ENCODE results near the gene RNF19B. TPM values are rescaled to one million over a fixed set of nuclear protein-coding genes. Genes with fewer than 3 reads are reported as not detected.

The RNF19B gene
- total and polyA plus RNA-seq, 2 of the 8 experiments (the other 6 are each of a cell fraction or from before 2014, with no cell fraction given), result 9.2 to 11.2 TPM

DNA sequence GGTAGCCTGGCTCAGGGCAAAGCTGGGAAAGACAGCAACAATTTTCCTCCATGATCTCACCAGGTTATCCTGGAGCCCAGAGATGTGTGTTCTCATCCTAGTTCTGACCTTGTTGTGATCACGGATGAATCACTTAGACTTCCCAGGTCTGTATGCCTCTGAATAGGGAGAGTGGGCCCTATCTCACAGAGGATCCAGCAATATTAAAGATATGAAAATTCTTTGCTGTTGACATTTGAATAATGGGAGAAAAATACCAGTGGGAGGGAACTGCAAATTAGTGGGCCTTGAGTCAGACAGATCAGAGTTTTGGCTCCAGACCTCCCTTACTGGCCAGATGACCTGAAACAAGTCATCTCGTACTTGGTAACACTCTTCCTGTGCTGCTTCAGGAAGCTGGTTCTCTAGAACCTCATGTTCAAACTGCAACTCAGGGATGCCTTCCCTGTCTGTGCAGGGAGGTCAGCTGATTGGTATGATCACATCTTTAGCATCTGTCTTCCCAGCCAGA, 32.8 kb upstream of the RNF19B start:
- Histone ChIP-seq H3K79me1 (ENCODE audit: low read depth, low read length) (no peaks in the 10 kb centered on the region), H3K9ac (replicated peaks in 1 of 4; ENCODE audit: extremely low read depth in 1 of 4, low read depth in 3 of 4, low read length in 3 of 4) (no peak overlapping the region), H3K4me2 (ENCODE audit: insufficient read depth in 1 of 2, low read depth in 2 of 2, low read length in 2 of 2) (no peak overlapping the region), H4K91ac (replicated peaks; ENCODE audit: insufficient read length, low read length) (no peak overlapping the region), H3K36me3 (ENCODE audit: control insufficient read depth in 2 of 4, insufficient read depth in 4 of 4, low read length in 3 of 4) (no peaks in the 10 kb centered on the region), H3K27ac (ENCODE audit: low read depth, low read length) (no peak overlapping the region), H3K9me3 (ENCODE audit: insufficient read depth in 2 of 2, low read depth in 1 of 2, low read length in 1 of 2) (no peaks in the 10 kb centered on the region), H4K5ac (ENCODE audit: insufficient read length, low read depth, low read length) (no peak overlapping the region), H2BK12ac (ENCODE audit: low read depth, low read length) (no peak overlapping the region), H2BK120ac (replicated peaks; ENCODE audit: low read depth, low read length) (no peak overlapping the region), H3K4me3 (ENCODE audit: extremely low read depth in 1 of 4, insufficient read depth in 2 of 4, low read depth in 3 of 4, low read length in 4 of 4) (no peak overlapping the region), H4K20me1 (replicated peaks in 1 of 2; ENCODE audit: control insufficient read depth in 1 of 2, insufficient read depth in 2 of 2, low read length in 2 of 2) (no peaks in the 10 kb centered on the region), H3K79me2 (ENCODE audit: control insufficient read depth in 1 of 2, insufficient read depth in 2 of 2, low read length in 2 of 2) (no peaks in the 10 kb centered on the region; a peak in 1 of 4 replicates), H3K4me1 (replicated peaks in 1 of 4; ENCODE audit: control insufficient read depth in 3 of 4, insufficient read depth in 4 of 4, low read length in 3 of 4) (peaks cover 0 to 12% (median 7%) of the 10 kb centered on the region in 4 experiments; a peak in 4 of 7 replicates), H3K4ac (replicated peaks; ENCODE audit: insufficient read length, low read depth, low read length) (no peak overlapping the region), H2BK5ac (ENCODE audit: low read depth, low read length) (no peak overlapping the region), H2AFZ (ENCODE audit: low read length) (no peak overlapping the region), H3K14ac (ENCODE audit: insufficient read length) (no peak overlapping the region), H4K8ac (ENCODE audit: extremely low read depth, insufficient read depth, low read length) (no peak overlapping the region), H3K56ac (replicated peaks; ENCODE audit: insufficient read length, low read depth, low read length) (no peak overlapping the region), H2BK20ac (ENCODE audit: low read length) (no peak overlapping the region), H2BK15ac (ENCODE audit: low read length) (no peak overlapping the region), H3K27me3 (replicated peaks in 1 of 4; ENCODE audit: control insufficient read depth in 3 of 4, extremely low read depth in 1 of 4, insufficient read depth in 3 of 4, low read length in 3 of 4) (no peaks in the 10 kb centered on the region), H3K23me2 (ENCODE audit: low read depth, low read length) (no peaks in the 10 kb centered on the region), H2AK5ac (ENCODE audit: low read depth, low read length) (no peak overlapping the region), H3K23ac (ENCODE audit: insufficient read length) (no peak overlapping the region), H3K18ac (ENCODE audit: extremely low read depth, low read length) (no peak overlapping the region)
- 94% methylated on average over 2 of the region's 2 CpGs; no CpG with 5 or more reads in 1 of the 2 experiments for WGBS, 2 experiments (ENCODE audit: extremely low coverage in 1 of 2, insufficient coverage in 1 of 2, insufficient read length in 1 of 2, insufficient replicate concordance in 2 of 2, low coverage in 1 of 2, low lambda C conversion rate in 2 of 2, missing lambda C conversion rate in 1 of 2)
- no peak for TF ChIP-seq POLR2AphosphoS5 (IDR thresholded peaks at IDR 0.05; ENCODE audit: low read depth, low read length)
- no peak for TF ChIP-seq HDAC6 (IDR thresholded peaks at IDR 0.05; ENCODE audit: low read depth, low read length)
- no peak for TF ChIP-seq TAF1 (IDR thresholded peaks at IDR 0.05; ENCODE audit: low read depth, low read length)
- no peak for TF ChIP-seq CTBP2 (IDR thresholded peaks at IDR 0.05; ENCODE audit: borderline replicate concordance, insufficient read depth, insufficient read length, low read length)
- TF ChIP-seq FOSL1 (IDR thresholded peaks at IDR 0.05; ENCODE audit: insufficient read depth, low read depth, low read length), result no peak
- no peak for TF ChIP-seq JUN (IDR thresholded peaks at IDR 0.05; ENCODE audit: low read depth, low read length)
- TF ChIP-seq SAP30 (IDR thresholded peaks at IDR 0.05; ENCODE audit: insufficient read depth, insufficient replicate concordance, low read length), result no peak
- no peak for TF ChIP-seq CEBPB (IDR thresholded peaks at IDR 0.05; ENCODE audit: low read depth, low read length)
- TF ChIP-seq SIRT6 (IDR thresholded peaks at IDR 0.05; ENCODE audit: low read length), result no peak
- CTCF ChIA-PET (ENCODE audit: partially characterized antibody), result interaction anchor here (0.9 to 6.8 kb wide), 9 partner anchors 9 to 89 kb away, joined by 3 to 44 read pairs (median 4); no protein-coding TSS in a partner anchor
- POLR2A ChIA-PET (ENCODE audit: partially characterized antibody), result interaction anchor here (0.8 to 1.8 kb wide), 7 partner anchors 8 to 51 kb away, joined by 3 to 10 read pairs (median 3); no protein-coding TSS in a partner anchor
- FAIRE-seq (no peak), DNase-seq (ENCODE audit: low read depth in 1 of 2, low spot score in 2 of 2) (no peak)
